ENCODE measurements around the gene ATP2A3. TPM values are rescaled to one million over a fixed set of nuclear protein-coding genes. Genes with fewer than 3 reads are reported as not detected.

Gene ATP2A3
- total RNA-seq, 6 experiments from 2014 or later: 0.05 to 0.12 (median 0.08) TPM

GRCh38 chr17:3969963-3970362 lies 5.7 kb upstream of the ATP2A3 start:
- Mint-ChIP-seq H3K27me3 (ENCODE audit: insufficient read depth) (peaks cover 27% of the 10 kb centered on the region), H3K4me1 (ENCODE audit: low read depth) (peaks cover 6% of the 10 kb centered on the region; the same call in 1 of the 2 replicates), H3K36me3 (ENCODE audit: low read depth) (peaks cover 6% of the 10 kb centered on the region; the same call in 1 of the 2 replicates), H3K4me3 (no peak overlapping the region), H3K27ac (no peak overlapping the region), H3K9me3 (peaks cover 7% of the 10 kb centered on the region)
- no peak for TF ChIP-seq CTCF (IDR thresholded peaks at IDR 0.05)
- no peak for DNase-seq

GRCh38 chr17:3968886-3969524 lies 4.8 kb upstream of the ATP2A3 start:
- peaks cover 10% of the 10 kb centered on the region; the same call in 1 of the 2 replicates for H3K4me1 Mint-ChIP-seq (ENCODE audit: low read depth)
- no peak for TF ChIP-seq CTCF (IDR thresholded peaks at IDR 0.05)
- H3K4me3 Mint-ChIP-seq: no peak overlapping the region
- no peaks in the 10 kb centered on the region for H3K36me3 Mint-ChIP-seq (ENCODE audit: low read depth)
- H3K9me3 Mint-ChIP-seq: no peaks in the 10 kb centered on the region
- H3K27ac Mint-ChIP-seq: no peak overlapping the region
- no peak for DNase-seq
- peaks cover 26% of the 10 kb centered on the region for H3K27me3 Mint-ChIP-seq (ENCODE audit: insufficient read depth)

- H3K27ac Mint-ChIP-seq: no peak overlapping the region
- no peak for TF ChIP-seq CTCF (IDR thresholded peaks at IDR 0.05)
- no peaks in the 10 kb centered on the region for H3K9me3 Mint-ChIP-seq
- H3K4me3 Mint-ChIP-seq: no peak overlapping the region
- peaks cover 30% of the 10 kb centered on the region for H3K27me3 Mint-ChIP-seq (ENCODE audit: insufficient read depth)
- H3K4me1 Mint-ChIP-seq (ENCODE audit: low read depth): peaks cover 10% of the 10 kb centered on the region; the same call in 1 of the 2 replicates
- no peak for DNase-seq
- H3K36me3 Mint-ChIP-seq (ENCODE audit: low read depth): no peaks in the 10 kb centered on the region
These were observed 3.8 kb upstream of the ATP2A3 start for GRCh38 chr17:3968015-3968414.

- Mint-ChIP-seq H3K9me3 (no peaks in the 10 kb centered on the region), H3K36me3 (ENCODE audit: low read depth) (no peaks in the 10 kb centered on the region), H3K4me3 (no peak overlapping the region), H3K4me1 (ENCODE audit: low read depth) (peaks cover 10% of the 10 kb centered on the region; the same call in 1 of the 2 replicates), H3K27me3 (ENCODE audit: insufficient read depth) (peaks cover 38% of the 10 kb centered on the region), H3K27ac (no peak overlapping the region)
- no peak for DNase-seq
- no peak for TF ChIP-seq CTCF (IDR thresholded peaks at IDR 0.05)
These were observed 2.6 kb upstream of the ATP2A3 start for GRCh38 chr17:3966720-3967363.

GRCh38 chr17:3965118-3965800 lies 1.0 kb upstream of the ATP2A3 start:
- no peak for DNase-seq
- peaks cover 31% of the 10 kb centered on the region for H3K27me3 Mint-ChIP-seq (ENCODE audit: insufficient read depth)
- no peak for TF ChIP-seq CTCF (IDR thresholded peaks at IDR 0.05)
- peak overlapping the region; percentile 84 for H3K4me3 Mint-ChIP-seq
- H3K9me3 Mint-ChIP-seq: no peaks in the 10 kb centered on the region
- peaks cover 10% of the 10 kb centered on the region; the same call in 1 of the 2 replicates for H3K4me1 Mint-ChIP-seq (ENCODE audit: low read depth)
- no peak overlapping the region; the same call in 1 of the 2 replicates for H3K27ac Mint-ChIP-seq
- H3K36me3 Mint-ChIP-seq (ENCODE audit: low read depth): no peaks in the 10 kb centered on the region

All from HFFc6 (cell line).